Activated T-helper 17 cell treated with anti-CD3 and anti-CD28 coated beads, Interleukin-2, amount 50 U/mL, for 72 hours (primary cell): ENCODE results near the gene EVI5. TPM values are rescaled to one million over a fixed set of nuclear protein-coding genes. Genes with fewer than 3 reads are reported as not detected.
"Not testable (repeated sequence)": the region's sequence is repeated elsewhere in the genome, so short reads cannot be mapped to it uniquely, and the experiment has no call there.

Experiments used
- ATAC-seq: fragments of 150-1000 bp; cut with Tn5 transposase; replicated peaks from 2 replicates; pipeline ENCODE4 v1.10.0; 2021; ENCODE audit warnings: mild to moderate bottlenecking, moderate library complexity
- H3K27ac Mint-ChIP-seq: one replicate; pipeline ENCODE4 v1.8.0; 2022; ENCODE audit warnings: mixed read lengths
- H3K27me3 Mint-ChIP-seq: one replicate; pipeline ENCODE4 v1.8.0; 2022; ENCODE audit warnings: mixed read lengths
- H3K36me3 Mint-ChIP-seq: one replicate; pipeline ENCODE4 v1.8.0; 2022; ENCODE audit warnings: low read depth, mild to moderate bottlenecking, mixed read lengths
- H3K4me1 Mint-ChIP-seq: one replicate; pipeline ENCODE4 v1.8.0; 2022; ENCODE audit warnings: mixed read lengths
- H3K4me3 Mint-ChIP-seq: one replicate; pipeline ENCODE4 v1.8.0; 2022; ENCODE audit warnings: mild to moderate bottlenecking, mixed read lengths
- H3K9me3 Mint-ChIP-seq: one replicate; pipeline ENCODE4 v1.8.0; 2022; ENCODE audit warnings: mixed read lengths
- total RNA-seq, 2 donors: library from RNA; stranded (reverse); gene quantifications; one replicate each; pipeline ENCODE4 v1.2.3, GENCODE V29; 2022

EVI5 gene
- total RNA-seq, 2 donors from 2014 or later = 7.7 to 31.8 TPM

DNA sequence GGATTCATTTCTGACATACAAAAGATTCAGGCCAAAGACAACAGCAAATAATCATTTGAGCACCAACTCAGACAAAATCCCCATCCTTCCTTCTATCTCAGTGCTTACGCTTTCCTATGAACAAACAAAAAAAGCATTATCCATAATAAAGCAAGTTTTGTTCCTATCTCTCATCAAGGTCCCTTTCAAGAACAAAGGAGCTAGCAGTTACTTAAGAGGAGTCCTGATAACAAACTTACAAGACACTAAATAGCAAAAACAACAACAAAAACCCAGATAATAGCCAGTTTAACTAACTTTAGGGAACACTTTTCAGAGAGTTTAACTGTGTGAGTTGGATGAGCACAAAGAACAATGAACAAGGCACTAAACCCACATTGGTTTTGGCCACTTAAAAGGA, 10.5 kb downstream of the EVI5 start:
- no peak for ATAC-seq
- Mint-ChIP-seq H3K27me3 (peaks cover 19% of the 10 kb centered on the region), H3K4me1 (no peaks in the 10 kb centered on the region), H3K4me3 (no peak overlapping the region), H3K27ac (no peak overlapping the region), H3K9me3 (no peaks in the 10 kb centered on the region), H3K36me3 (no peaks in the 10 kb centered on the region)

DNA sequence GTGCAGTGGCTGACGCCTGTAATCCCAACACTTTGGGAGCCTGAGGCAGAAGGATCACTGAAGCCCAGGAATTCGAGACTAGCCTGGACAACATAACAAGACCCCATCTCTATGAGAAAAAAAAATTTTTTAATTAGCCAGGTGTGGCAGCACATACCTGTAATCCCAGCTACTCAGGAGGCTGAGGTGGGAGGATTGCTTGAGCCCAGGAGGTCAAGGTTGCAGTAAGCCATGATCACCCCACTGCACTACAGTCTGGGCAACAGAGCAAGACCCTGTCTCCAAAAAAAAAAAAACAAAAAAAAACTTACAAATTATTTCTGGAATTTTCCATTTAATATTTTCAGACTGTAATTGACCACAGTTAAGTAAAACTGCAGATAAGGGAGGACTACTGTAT, 11.2 kb downstream of the EVI5 start:
- not testable (repeated sequence) for H3K27ac Mint-ChIP-seq, H3K4me3 Mint-ChIP-seq, H3K4me1 Mint-ChIP-seq, H3K9me3 Mint-ChIP-seq, ATAC-seq, H3K36me3 Mint-ChIP-seq
- peaks cover 17% of the 10 kb centered on the region for H3K27me3 Mint-ChIP-seq

DNA sequence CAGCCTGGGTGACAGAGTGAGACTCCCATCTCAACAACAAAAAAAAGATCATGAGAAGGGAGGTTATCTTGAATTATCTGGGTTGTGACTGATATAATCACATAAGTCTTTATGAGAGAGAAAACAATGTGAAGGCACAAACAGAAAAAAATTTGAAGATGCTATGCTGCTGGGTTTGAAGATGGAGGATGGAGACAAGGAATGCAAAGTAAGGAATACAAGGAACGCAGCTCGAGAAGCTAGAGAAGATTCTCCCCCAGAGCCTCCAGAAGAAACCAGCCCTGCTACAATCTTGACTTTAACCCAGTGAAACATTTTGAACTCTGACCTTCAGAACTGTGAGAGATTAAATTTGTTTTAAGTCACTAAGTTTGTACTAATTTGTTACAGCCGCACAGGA, 15.1 kb downstream of the EVI5 start:
- Mint-ChIP-seq H3K27me3 (peaks cover 11% of the 10 kb centered on the region), H3K36me3 (no peaks in the 10 kb centered on the region), H3K4me3 (no peak overlapping the region), H3K27ac (no peak overlapping the region), H3K9me3 (peaks cover 5% of the 10 kb centered on the region), H3K4me1 (no peaks in the 10 kb centered on the region)
- ATAC-seq = no peak

DNA sequence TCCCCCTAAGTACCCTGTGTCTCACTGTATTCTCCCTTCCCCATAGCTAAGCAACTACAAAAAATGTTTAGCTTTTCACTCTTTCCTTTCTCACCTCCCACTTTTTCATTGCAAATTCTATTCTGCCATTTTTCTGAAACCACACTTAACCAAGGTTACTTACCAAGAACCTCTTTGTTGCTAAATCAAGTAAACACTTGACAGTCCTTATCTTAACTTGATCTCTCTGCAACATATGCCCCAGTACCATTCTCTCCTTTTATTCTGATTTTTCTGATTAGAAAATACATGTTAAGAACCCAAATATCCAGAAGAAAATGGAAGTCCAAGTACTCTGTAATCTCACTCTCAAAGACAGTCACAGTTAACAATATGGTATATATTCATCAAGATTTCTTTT, 16.0 kb downstream of the EVI5 start:
- H3K4me3 Mint-ChIP-seq = no peak overlapping the region

DNA sequence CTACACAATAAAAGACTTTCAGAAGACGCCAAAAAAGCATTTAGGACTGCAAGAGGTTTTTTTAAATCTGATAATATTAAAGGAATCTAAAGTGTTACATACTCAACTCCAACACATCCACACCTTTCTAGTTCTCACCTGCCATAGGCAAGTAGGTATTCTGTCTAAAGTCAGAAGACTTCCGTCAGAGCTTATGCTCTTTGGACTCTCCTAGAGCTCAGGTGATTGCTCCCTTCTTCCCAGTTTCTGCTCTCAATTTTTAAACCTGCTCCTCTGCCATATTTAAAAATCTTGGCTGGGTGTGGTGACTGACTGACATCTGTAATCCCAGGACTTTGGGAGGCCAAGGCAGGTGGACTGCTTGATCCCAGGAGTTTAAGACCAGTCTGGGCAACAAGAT, 16.6 kb downstream of the EVI5 start:
- ATAC-seq = no peak
- Mint-ChIP-seq H3K36me3 (no peaks in the 10 kb centered on the region), H3K4me1 (no peaks in the 10 kb centered on the region), H3K4me3 (no peak overlapping the region), H3K27me3 (peaks cover 9% of the 10 kb centered on the region), H3K27ac (no peak overlapping the region), H3K9me3 (peaks cover 5% of the 10 kb centered on the region)

More for the DNA sequence above, 16.0 kb downstream of the EVI5 start:
- Mint-ChIP-seq H3K9me3 (peaks cover 5% of the 10 kb centered on the region), H3K27me3 (peaks cover 11% of the 10 kb centered on the region), H3K4me1 (no peaks in the 10 kb centered on the region), H3K36me3 (no peaks in the 10 kb centered on the region), H3K27ac (no peak overlapping the region)
- no peak for ATAC-seq

DNA sequence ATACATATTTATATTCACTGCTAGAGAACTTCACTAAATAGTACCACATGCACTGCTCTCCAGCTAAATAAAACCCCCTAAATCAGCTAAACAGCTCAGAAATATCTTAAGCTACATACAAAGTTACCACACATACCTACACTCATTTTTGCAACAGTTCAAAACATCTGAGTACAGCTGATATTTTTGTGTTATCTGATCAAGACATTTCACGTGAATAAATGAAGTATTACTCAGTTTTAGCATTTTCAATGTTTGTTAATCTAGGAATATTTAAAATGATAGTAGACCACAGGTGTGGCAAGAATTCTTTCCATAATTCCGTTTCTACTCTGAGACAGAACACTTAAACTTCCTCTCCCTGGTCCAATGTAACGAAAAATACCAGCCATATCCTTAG, 20.8 kb downstream of the EVI5 start:
- Mint-ChIP-seq H3K4me1 (no peaks in the 10 kb centered on the region), H3K4me3 (no peak overlapping the region), H3K9me3 (peaks cover 5% of the 10 kb centered on the region), H3K27ac (no peak overlapping the region), H3K36me3 (no peaks in the 10 kb centered on the region), H3K27me3 (no peaks in the 10 kb centered on the region)
- no peak for ATAC-seq

DNA sequence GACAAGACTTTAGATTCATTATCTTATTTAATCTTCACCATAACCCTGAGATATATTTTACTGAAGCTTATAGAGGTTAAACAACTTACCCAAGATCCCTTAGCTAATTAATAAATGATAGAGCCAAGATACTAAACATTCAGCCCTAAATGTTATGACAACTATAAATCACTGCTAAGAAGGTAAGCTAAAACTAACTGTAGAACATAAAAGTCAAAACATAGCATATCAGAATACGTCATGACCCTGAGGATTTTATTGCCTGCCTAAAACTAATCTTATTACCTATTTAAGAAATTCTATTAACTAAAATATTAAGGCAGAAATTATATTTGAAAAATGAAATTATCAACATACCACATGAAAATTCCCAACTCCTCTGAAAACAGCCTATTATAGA, 22.6 kb downstream of the EVI5 start:
- H3K4me3 Mint-ChIP-seq = no peak overlapping the region
- no peaks in the 10 kb centered on the region for H3K9me3 Mint-ChIP-seq
- H3K27me3 Mint-ChIP-seq = peaks cover 3% of the 10 kb centered on the region
- H3K27ac Mint-ChIP-seq = no peak overlapping the region
- no peaks in the 10 kb centered on the region for H3K4me1 Mint-ChIP-seq
- H3K36me3 Mint-ChIP-seq = no peaks in the 10 kb centered on the region
- no peak for ATAC-seq

DNA sequence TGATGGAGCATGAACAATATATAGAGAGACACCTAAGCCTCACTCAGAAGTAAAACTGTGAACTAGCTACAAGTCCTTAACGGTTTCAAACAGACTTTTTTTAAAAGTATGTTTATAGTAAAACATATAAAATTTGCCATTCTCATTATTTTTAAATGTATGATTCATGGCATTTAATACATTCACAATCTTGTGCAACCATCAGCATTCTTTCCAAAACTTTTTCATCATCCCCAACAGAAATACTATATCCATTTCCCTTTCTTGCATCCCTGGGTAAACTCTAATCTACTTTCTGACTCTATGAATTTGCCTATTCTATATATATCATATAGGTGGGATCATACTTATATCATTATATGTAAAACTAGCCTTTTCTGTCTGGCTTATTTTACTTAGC, 25.5 kb downstream of the EVI5 start:
- Mint-ChIP-seq H3K4me1 (no peaks in the 10 kb centered on the region), H3K27me3 (peaks cover 7% of the 10 kb centered on the region), H3K9me3 (no peaks in the 10 kb centered on the region), H3K27ac (no peak overlapping the region), H3K36me3 (no peaks in the 10 kb centered on the region), H3K4me3 (no peak overlapping the region)
- no peak for ATAC-seq

DNA sequence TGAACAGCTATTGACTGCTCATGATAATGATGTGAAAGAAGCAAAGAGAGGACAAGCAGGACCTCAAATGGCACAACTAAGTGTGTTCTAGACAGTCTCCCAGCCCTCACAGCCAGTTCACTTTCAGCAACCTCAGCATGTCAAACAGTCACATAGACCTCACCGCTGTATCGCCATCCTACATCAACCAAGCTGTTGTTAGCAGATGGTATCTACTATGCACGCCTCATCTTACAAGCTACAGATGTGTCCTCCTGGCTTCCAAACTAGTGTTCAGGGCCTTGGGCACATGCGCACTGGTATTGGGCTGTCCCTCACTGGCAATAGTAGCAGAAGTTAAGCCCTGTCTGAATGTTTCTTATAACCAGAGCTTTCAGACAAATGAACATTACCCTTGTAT, 28.4 kb downstream of the EVI5 start:
- no peak overlapping the region for H3K4me3 Mint-ChIP-seq
- H3K27me3 Mint-ChIP-seq = peaks cover 11% of the 10 kb centered on the region
- H3K4me1 Mint-ChIP-seq = no peaks in the 10 kb centered on the region
- no peaks in the 10 kb centered on the region for H3K36me3 Mint-ChIP-seq
- no peaks in the 10 kb centered on the region for H3K9me3 Mint-ChIP-seq
- ATAC-seq = no peak
- H3K27ac Mint-ChIP-seq = no peak overlapping the region

DNA sequence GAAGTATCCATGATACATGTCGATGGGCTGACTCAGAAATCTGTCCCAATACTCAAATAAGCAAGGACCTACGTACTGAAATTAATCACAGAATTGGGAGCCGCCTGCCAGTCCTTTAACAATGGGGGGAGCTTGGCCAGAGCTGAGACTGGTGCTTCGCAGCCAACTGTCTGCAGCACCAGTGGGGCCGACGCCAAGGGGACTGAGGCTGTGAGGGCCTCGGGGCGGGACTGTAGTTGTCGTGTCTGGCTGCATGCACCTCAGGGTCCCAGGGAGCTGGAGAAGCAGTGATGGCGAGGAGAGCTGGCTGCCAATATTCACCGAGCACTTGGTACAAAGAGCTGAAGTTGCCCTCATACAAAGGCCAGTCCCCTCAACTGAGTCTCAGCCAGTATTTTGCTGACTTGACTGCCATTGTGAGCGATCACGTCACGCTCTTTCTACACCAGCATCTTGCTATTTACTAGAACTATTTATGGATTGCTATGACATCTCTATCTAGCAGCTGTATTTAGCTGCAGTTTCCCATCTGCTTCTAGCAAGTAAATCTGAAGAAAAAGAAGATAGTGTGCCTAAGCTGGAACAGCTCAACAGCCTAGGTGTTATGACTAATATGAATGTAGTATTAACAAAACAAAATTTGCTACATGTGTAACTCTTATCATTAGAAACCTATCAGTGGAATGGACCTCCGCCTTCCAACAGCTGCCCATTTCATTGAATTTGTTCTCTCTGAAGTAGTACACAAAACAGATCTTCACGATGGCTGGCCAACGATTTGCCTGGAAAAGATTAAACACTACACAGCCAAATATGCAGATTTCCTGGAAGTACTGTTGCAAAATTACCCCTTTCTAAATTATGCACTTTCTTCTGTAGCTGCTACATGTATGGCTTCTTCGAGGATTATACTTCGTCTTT, 29.1 kb downstream of the EVI5 start:
- H3K27me3 Mint-ChIP-seq = peaks cover 15% of the 10 kb centered on the region
- no peaks in the 10 kb centered on the region for H3K36me3 Mint-ChIP-seq
- no peak for ATAC-seq
- H3K27ac Mint-ChIP-seq = no peak overlapping the region
- no peaks in the 10 kb centered on the region for H3K4me1 Mint-ChIP-seq
- H3K9me3 Mint-ChIP-seq = no peaks in the 10 kb centered on the region
- H3K4me3 Mint-ChIP-seq = no peak overlapping the region

DNA sequence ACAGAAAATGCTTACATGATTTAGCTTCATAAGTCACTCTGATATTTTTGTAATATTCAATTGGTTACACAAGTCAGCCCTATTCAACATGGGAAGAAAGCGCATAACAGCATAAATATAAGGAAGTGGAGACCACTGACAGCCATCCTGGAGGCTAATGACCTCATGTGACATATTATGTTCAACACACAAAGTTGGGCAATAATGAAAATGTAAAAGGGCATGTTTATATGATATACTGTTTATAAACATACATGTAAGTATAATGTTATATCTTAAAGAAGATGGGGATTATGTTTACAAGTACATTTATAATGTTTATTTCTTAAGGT, 30.2 kb downstream of the EVI5 start:
- H3K27ac Mint-ChIP-seq = no peak overlapping the region
- no peaks in the 10 kb centered on the region for H3K36me3 Mint-ChIP-seq
- ATAC-seq = no peak
- no peaks in the 10 kb centered on the region for H3K4me1 Mint-ChIP-seq
- no peaks in the 10 kb centered on the region for H3K9me3 Mint-ChIP-seq
- H3K27me3 Mint-ChIP-seq = peaks cover 15% of the 10 kb centered on the region
- no peak overlapping the region for H3K4me3 Mint-ChIP-seq

DNA sequence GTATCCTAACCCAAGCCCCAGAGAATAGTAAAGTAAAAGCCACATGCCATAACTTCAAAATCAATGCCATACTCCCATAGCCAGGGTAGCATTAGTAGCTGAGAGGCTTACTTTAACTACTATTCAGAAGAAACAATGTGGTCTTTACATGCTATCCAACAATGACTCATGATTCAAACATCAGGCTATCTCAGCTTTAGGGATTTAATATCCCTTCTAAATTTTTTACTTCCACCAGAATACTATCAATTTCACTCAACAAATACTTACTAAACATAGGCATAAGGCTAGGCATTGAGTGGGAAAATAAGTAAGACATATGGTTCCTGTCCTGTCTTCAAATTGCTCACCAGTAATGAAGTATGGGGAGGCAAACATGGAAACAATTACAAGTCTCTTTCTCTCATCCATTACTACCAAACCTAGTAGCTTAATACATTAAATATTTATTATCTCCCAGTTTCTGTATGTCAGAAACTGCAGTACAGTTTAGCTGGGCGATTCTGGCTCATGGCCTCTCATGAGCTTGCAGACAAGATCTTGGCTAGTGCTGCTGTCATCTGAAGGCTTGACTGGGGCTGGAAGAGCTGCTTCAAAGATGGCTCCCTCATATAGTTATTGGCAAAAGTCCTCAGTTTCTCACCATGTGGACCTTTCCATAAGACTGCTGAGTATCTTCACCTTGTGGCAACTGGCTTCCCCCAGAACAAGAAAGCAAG, 30.7 kb downstream of the EVI5 start:
- H3K36me3 Mint-ChIP-seq = no peaks in the 10 kb centered on the region
- no peak for ATAC-seq
- H3K4me1 Mint-ChIP-seq = no peaks in the 10 kb centered on the region
- H3K4me3 Mint-ChIP-seq = no peak overlapping the region
- peaks cover 15% of the 10 kb centered on the region for H3K27me3 Mint-ChIP-seq
- no peaks in the 10 kb centered on the region for H3K9me3 Mint-ChIP-seq
- H3K27ac Mint-ChIP-seq = no peak overlapping the region

DNA sequence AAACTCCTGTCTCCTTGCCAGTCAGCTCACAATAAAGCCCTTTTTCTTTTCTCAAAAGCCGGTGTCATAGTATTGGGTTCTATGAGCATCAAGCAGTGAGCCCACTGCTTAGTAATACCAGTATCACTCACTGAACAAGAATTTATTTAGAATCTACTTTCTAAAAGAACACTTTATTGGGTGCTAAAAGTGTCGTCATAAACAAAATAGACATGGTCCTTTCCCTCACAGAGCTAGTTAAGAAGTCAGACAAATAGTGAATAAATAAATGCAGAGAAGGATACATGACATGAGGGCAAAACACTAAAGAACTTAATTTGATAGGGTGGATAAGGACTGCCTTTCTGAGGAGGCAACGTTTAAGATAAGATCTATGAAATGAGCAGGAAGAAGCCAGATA, 32.2 kb downstream of the EVI5 start:
- no peaks in the 10 kb centered on the region for H3K4me1 Mint-ChIP-seq
- H3K36me3 Mint-ChIP-seq = no peaks in the 10 kb centered on the region
- no peak for ATAC-seq
- no peaks in the 10 kb centered on the region for H3K9me3 Mint-ChIP-seq
- no peak overlapping the region for H3K27ac Mint-ChIP-seq
- peaks cover 12% of the 10 kb centered on the region for H3K27me3 Mint-ChIP-seq
- H3K4me3 Mint-ChIP-seq = no peak overlapping the region

DNA sequence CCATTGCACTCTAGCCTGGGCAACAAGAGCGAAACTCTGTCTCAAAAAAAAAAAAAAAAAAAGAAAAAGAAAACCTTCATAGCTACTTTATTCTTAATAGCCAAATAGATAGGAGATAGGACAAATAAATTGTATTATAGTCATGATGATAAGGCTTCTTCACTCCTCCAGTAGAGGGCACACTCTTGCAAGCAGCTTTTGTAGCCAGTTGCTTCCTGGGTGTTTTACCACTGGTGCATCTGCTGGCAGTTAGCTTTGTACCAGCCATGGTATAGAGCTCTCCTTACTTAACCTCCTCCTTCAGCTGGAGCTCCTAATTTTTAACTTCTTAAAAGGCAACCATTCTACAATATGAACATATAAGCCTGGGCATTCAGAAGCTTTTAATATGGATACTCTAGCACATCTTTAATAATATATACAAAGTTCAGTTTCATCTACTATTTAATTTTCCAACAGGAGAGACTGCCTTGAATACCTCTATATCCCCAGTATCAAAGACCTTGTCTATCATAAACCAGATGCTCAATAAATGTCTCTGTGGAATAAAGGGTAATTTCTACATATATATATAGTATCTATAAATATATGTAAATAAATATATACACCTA, 35.8 kb downstream of the EVI5 start:
- peak; percentile 46 for ATAC-seq

DNA sequence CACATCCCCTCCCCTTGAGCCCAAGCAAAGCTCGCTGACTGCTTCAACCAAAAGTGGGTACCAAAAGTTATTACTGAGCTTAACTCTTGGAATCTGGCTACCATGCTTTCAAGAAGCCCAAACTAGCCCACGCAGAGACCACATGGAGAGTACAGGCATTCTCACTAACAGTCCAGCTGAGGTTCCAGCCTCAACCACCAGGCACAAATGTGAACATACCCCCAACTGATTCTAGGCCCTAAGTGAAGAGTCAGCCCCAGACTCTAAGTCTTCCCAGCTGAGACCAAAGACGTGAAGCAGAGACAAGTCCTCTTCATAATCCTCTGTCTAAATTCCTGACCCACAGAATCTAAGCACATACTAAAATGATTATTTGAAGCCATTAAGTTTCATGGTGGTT, 36.8 kb downstream of the EVI5 start:
- Mint-ChIP-seq H3K27me3 (peaks cover 8% of the 10 kb centered on the region), H3K27ac (no peak overlapping the region), H3K36me3 (no peaks in the 10 kb centered on the region), H3K4me3 (no peak overlapping the region), H3K9me3 (no peaks in the 10 kb centered on the region), H3K4me1 (no peaks in the 10 kb centered on the region)
- no peak for ATAC-seq

More for the DNA sequence above, 35.8 kb downstream of the EVI5 start:
- Mint-ChIP-seq H3K27ac (no peak overlapping the region), H3K4me3 (no peak overlapping the region), H3K27me3 (peaks cover 8% of the 10 kb centered on the region), H3K36me3 (no peaks in the 10 kb centered on the region), H3K4me1 (no peaks in the 10 kb centered on the region), H3K9me3 (no peaks in the 10 kb centered on the region)
